GM23338 (cell line): Measurements from ENCODE around the gene STEAP1B. TPM values are rescaled to one million over a fixed set of nuclear protein-coding genes. Genes with fewer than 3 reads are reported as not detected.

Experiments
- ATAC-seq: fragments of 200-7000 bp; cut with Tn5 transposase; 3 replicates; pipeline ENCODE4 v1.9.1; 2020
- DNase-seq: peaks from one replicate; pipeline ENCODE4 v3.0.0-alpha.2; 2015; ENCODE audit warnings: low spot score
- H2AFZ ChIP-seq: fragments of 200-600 bp; sonication (generic); 2 replicates; pipeline ENCODE4 v1.8.0; 2016; ENCODE audit warnings: antibody characterized with exemption, mild to moderate bottlenecking, moderate library complexity
- H3F3A ChIP-seq: fragments of 200-600 bp; sonication (generic); replicated peaks from 2 replicates; pipeline ENCODE4 v1.8.0; 2017; ENCODE audit warnings: antibody characterized with exemption, mixed run types, low read depth
- H3K27ac ChIP-seq: fragments of 200-600 bp; sonication (generic); 2 replicates; pipeline ENCODE4 v1.6.1; 2016; ENCODE audit warnings: low read depth
- H3K27me3 ChIP-seq: fragments of 200-600 bp; sonication (generic); 2 replicates; pipeline ENCODE4 v1.8.0; 2016; ENCODE audit warnings: mild to moderate bottlenecking, mixed run types, moderate library complexity; ENCODE audit not compliant: insufficient read depth
- H3K36me3 ChIP-seq: fragments of 200-600 bp; sonication (generic); 2 replicates; pipeline ENCODE4 v1.8.0; 2016; ENCODE audit warnings: mild to moderate bottlenecking; ENCODE audit not compliant: insufficient read depth
- H3K4me1 ChIP-seq: fragments of 200-600 bp; sonication (generic); 2 replicates; pipeline ENCODE4 v1.8.0; 2016; ENCODE audit warnings: mild to moderate bottlenecking, moderate library complexity; ENCODE audit not compliant: insufficient read depth
- H3K4me2 ChIP-seq: fragments of 200-600 bp; sonication (generic); 2 replicates; pipeline ENCODE4 v1.7.1; 2017; ENCODE audit warnings: mixed run types
- H3K4me3 ChIP-seq: fragments of 200-600 bp; sonication (generic); 2 replicates; pipeline ENCODE4 v1.6.1; 2016; ENCODE audit warnings: mixed run types
- H3K79me2 ChIP-seq: fragments of 200-600 bp; sonication (generic); replicated peaks from 2 replicates; pipeline ENCODE4 v1.8.0; 2017; ENCODE audit warnings: mild to moderate bottlenecking; ENCODE audit not compliant: insufficient read depth
- H3K9me2 ChIP-seq: fragments of 200-600 bp; sonication (generic); 2 replicates; pipeline ENCODE4 v1.8.0; 2017; ENCODE audit not compliant: insufficient read depth
- H4K20me1 ChIP-seq: fragments of 200-600 bp; sonication (generic); replicated peaks from 2 replicates; pipeline ENCODE4 v1.8.0; 2017; ENCODE audit warnings: mild to moderate bottlenecking; ENCODE audit not compliant: insufficient read depth
- H3K27ac Mint-ChIP-seq: 2 replicates; pipeline ENCODE4 v1.8.0; 2020; ENCODE audit warnings: inconsistent platforms, mild to moderate bottlenecking, moderate library complexity, mixed read lengths
- H3K27me3 Mint-ChIP-seq: 3 replicates; pipeline ENCODE4 v1.8.0; 2022; ENCODE audit warnings: low read depth, mild to moderate bottlenecking, moderate library complexity, mixed read lengths, inconsistent platforms; ENCODE audit not compliant: insufficient read depth, poor library complexity
- H3K36me3 Mint-ChIP-seq: 3 replicates; pipeline ENCODE4 v1.8.0; 2021; ENCODE audit warnings: low read depth, mild to moderate bottlenecking, inconsistent platforms, moderate library complexity, mixed read lengths
- H3K4me1 Mint-ChIP-seq: 3 replicates; pipeline ENCODE4 v1.8.0; 2020; ENCODE audit warnings: mild to moderate bottlenecking, inconsistent platforms, mixed read lengths
- H3K4me3 Mint-ChIP-seq: 3 replicates; pipeline ENCODE4 v1.8.0; 2021; ENCODE audit warnings: moderate library complexity, mild to moderate bottlenecking, inconsistent platforms, mixed read lengths
- H3K9me3 Mint-ChIP-seq: 3 replicates; pipeline ENCODE4 v1.8.0; 2020; ENCODE audit warnings: moderate library complexity, mild to moderate bottlenecking, inconsistent platforms, mixed read lengths
- EZH2 ChIP-seq: fragments of 200-600 bp; sonication (generic); IDR thresholded peaks from one replicate; pipeline ENCODE4 v1.8.0; 2017; ENCODE audit warnings: antibody characterized with exemption, mild to moderate bottlenecking, low read depth; ENCODE audit not compliant: unreplicated experiment
- POLR2AphosphoS5 ChIP-seq: IDR thresholded peaks from 2 replicates; pipeline ENCODE4 v1.6.1; 2016; ENCODE audit warnings: antibody characterized with exemption, low read depth
- polyA plus RNA-seq: library from polyadenylated mRNA; unstranded; fragments of >200 nt; fragmentation: Nextera tagmentation; extraction: Ambion mirVana; gene quantifications from 2 replicates; pipeline ENCODE4 v1.2.1, GENCODE V29; 2016
- total RNA-seq: library from RNA; depleted of rRNA; stranded (reverse); fragments of >200 nt; shearing (Covaris generic); gene quantifications from 2 replicates; pipeline ENCODE4 v1.2.3, GENCODE V29; 2014
- TF ChIP-seq, protein P1 (sequence below): fragments of 250-450 bp; sonication (Bioruptor Pico); IDR thresholded peaks from 2 replicates; pipeline ENCODE4 v1.5.0; 2020; ENCODE audit warnings: mild to moderate bottlenecking, moderate library complexity

The STEAP1B gene
- total and polyA plus RNA-seq, 2 experiments from 2014 or later = 4.9 to 16.5 TPM

DNA sequence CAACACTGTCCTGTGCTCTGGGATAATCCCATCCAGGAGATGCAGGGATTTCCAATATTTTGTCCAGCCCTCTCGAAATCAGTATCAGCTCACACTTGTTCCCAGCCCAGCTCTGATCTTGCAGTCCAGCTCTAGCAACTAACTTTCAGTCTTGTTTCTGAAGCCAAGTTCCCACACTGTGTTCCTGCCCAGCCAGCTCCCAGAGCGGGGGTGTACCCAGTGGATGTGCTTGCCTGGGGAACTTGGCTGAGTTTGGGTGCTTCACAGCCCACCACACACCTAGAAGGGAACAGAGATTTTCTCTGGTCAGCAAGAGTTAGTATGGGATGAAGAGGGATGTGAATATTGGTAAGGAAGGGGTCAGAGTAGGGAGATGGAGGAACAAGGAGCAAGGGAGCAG lies 85.6 kb downstream of the STEAP1B start (continued):
- TF ChIP-seq, protein P1, sequence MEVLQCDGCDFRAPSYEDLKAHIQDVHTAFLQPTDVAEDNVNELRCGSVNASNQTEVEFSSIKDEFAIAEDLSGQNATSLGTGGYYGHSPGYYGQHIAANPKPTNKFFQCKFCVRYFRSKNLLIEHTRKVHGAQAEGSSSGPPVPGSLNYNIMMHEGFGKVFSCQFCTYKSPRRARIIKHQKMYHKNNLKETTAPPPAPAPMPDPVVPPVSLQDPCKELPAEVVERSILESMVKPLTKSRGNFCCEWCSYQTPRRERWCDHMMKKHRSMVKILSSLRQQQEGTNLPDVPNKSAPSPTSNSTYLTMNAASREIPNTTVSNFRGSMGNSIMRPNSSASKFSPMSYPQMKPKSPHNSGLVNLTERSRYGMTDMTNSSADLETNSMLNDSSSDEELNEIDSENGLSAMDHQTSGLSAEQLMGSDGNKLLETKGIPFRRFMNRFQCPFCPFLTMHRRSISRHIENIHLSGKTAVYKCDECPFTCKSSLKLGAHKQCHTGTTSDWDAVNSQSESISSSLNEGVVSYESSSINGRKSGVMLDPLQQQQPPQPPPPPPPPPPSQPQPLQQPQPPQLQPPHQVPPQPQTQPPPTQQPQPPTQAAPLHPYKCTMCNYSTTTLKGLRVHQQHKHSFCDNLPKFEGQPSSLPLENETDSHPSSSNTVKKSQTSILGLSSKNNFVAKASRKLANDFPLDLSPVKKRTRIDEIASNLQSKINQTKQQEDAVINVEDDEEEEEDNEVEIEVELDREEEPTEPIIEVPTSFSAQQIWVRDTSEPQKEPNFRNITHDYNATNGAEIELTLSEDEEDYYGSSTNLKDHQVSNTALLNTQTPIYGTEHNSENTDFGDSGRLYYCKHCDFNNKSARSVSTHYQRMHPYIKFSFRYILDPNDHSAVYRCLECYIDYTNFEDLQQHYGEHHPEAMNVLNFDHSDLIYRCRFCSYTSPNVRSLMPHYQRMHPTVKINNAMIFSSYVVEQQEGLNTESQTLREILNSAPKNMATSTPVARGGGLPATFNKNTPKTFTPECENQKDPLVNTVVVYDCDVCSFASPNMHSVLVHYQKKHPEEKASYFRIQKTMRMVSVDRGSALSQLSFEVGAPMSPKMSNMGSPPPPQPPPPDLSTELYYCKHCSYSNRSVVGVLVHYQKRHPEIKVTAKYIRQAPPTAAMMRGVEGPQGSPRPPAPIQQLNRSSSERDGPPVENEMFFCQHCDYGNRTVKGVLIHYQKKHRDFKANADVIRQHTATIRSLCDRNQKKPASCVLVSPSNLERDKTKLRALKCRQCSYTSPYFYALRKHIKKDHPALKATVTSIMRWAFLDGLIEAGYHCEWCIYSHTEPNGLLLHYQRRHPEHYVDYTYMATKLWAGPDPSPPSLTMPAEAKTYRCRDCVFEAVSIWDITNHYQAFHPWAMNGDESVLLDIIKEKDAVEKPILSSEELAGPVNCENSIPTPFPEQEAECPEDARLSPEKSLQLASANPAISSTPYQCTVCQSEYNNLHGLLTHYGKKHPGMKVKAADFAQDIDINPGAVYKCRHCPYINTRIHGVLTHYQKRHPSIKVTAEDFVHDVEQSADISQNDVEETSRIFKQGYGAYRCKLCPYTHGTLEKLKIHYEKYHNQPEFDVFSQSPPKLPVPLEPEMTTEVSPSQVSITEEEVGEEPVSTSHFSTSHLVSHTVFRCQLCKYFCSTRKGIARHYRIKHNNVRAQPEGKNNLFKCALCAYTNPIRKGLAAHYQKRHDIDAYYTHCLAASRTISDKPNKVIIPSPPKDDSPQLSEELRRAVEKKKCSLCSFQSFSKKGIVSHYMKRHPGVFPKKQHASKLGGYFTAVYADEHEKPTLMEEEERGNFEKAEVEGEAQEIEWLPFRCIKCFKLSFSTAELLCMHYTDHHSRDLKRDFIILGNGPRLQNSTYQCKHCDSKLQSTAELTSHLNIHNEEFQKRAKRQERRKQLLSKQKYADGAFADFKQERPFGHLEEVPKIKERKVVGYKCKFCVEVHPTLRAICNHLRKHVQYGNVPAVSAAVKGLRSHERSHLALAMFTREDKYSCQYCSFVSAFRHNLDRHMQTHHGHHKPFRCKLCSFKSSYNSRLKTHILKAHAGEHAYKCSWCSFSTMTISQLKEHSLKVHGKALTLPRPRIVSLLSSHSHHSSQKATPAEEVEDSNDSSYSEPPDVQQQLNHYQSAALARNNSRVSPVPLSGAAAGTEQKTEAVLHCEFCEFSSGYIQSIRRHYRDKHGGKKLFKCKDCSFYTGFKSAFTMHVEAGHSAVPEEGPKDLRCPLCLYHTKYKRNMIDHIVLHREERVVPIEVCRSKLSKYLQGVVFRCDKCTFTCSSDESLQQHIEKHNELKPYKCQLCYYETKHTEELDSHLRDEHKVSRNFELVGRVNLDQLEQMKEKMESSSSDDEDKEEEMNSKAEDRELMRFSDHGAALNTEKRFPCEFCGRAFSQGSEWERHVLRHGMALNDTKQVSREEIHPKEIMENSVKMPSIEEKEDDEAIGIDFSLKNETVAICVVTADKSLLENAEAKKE (CRISPR knock-in tag) = no peak
- no peak for TF ChIP-seq POLR2AphosphoS5
- TF ChIP-seq EZH2 = no peak

DNA sequence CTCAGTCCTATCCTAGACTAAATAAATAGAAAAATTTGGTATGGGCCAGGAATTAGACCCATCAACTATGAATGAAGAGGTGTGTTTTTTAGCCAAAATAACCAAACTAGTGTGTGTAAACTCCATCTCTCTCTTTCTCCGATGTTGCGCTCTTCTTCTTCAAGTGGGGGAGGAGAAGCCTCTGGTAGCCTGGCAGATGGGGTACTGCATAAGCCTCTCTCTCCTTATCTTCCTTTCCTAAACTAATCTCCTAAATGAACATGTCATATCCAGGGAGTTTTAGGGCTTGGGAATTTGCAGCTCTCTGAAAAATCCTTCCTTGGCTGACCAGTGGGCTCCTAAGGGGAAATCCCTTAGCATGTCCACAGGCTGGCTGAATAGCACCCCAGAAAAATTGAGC lies 86.8 kb downstream of the STEAP1B start:
- ATAC-seq = no peak

More for the DNA sequence above, 86.8 kb downstream of the STEAP1B start:
- no peaks in the 10 kb centered on the region for H4K20me1 ChIP-seq
- H3K9me2 ChIP-seq = 0 out of 2 replicates have a peak, but pooled peaks cover 11% of the 10 kb centered on the region
- no peaks in the 10 kb centered on the region for H3F3A ChIP-seq
- H3K27ac ChIP-seq = no peak overlapping the region
- Mint-ChIP-seq H3K4me1 (peaks cover 18% of the 10 kb centered on the region), H3K9me3 (no peaks in the 10 kb centered on the region; the same call in 2 of the 3 replicates), H3K4me3 (no peak overlapping the region), H3K36me3 (no peaks in the 10 kb centered on the region), H3K27me3 (peaks cover 3% of the 10 kb centered on the region), H3K27ac (no peak overlapping the region)
- peaks cover 6% of the 10 kb centered on the region; the same call in 1 of the 2 replicates for H3K4me1 ChIP-seq
- no peak for DNase-seq
- no peaks in the 10 kb centered on the region for H3K36me3 ChIP-seq
- H3K27me3 ChIP-seq = no peaks in the 10 kb centered on the region
- no peak overlapping the region for H2AFZ ChIP-seq
- no peaks in the 10 kb centered on the region for H3K79me2 ChIP-seq
- TF ChIP-seq EZH2 (no peak), POLR2AphosphoS5 (no peak)
- TF ChIP-seq, protein P1 (CRISPR knock-in tag) = no peak
- H3K4me2 ChIP-seq = no peak overlapping the region
- no peak overlapping the region for H3K4me3 ChIP-seq
